ENCODE measurements around the gene SCARB2. TPM values are rescaled to one million over a fixed set of nuclear protein-coding genes. Genes with fewer than 3 reads are reported as not detected.

Gene SCARB2
- total and polyA plus RNA-seq, 2 donors (not counting 3 experiments of a cell fraction or from before 2014, with no cell fraction given): 75.2 to 116 TPM

GRCh38 chr4:76166480-76166879 lies 47.1 kb downstream of the SCARB2 start:
- Histone ChIP-seq H3K4me3 (replicated peaks in 1 of 3; ENCODE audit: insufficient read depth in 1 of 3, low read depth in 1 of 3, low read length in 3 of 3) (no peak overlapping the region), H4K20me1 (replicated peaks; ENCODE audit: control insufficient read depth, extremely low read depth, insufficient read depth, low read length) (no peaks in the 10 kb centered on the region), H3K79me2 (ENCODE audit: control insufficient read depth, insufficient read depth, low read length) (no peaks in the 10 kb centered on the region), H3K4me2 (ENCODE audit: insufficient read depth, low read length) (no peak overlapping the region), H3K27ac (ENCODE audit: insufficient read depth, low read depth, low read length) (no peak overlapping the region), H3K36me3 (ENCODE audit: control insufficient read depth in 2 of 2, extremely low read depth in 1 of 2, insufficient read depth in 2 of 2, low read length in 2 of 2) (peaks cover 19 to 31% of the 10 kb centered on the region in 2 experiments), H2AFZ (ENCODE audit: low read depth, low read length) (no peak overlapping the region), H3K4me1 (ENCODE audit: control insufficient read depth, extremely low read depth, insufficient read depth, low read length) (no peaks in the 10 kb centered on the region), H3K9me3 (replicated peaks; ENCODE audit: control insufficient read depth, insufficient read depth, low read length) (no peaks in the 10 kb centered on the region), H3K9me1 (replicated peaks; ENCODE audit: control insufficient read depth, extremely low read depth, insufficient read depth, low read length) (no peaks in the 10 kb centered on the region), H3K9ac (replicated peaks; ENCODE audit: extremely low read depth, insufficient read depth, low read length) (no peak overlapping the region), H3K27me3 (ENCODE audit: control insufficient read depth in 2 of 2, insufficient read depth in 2 of 2, low read length in 2 of 2) (no peaks in the 10 kb centered on the region)
- TF ChIP-seq EZH2 (IDR thresholded peaks at IDR 0.05; ENCODE audit: borderline replicate concordance, low read depth, low read length, severe bottlenecking) (no peak), MYC (IDR thresholded peaks at IDR 0.05; ENCODE audit: low read depth, low read length) (no peak), POLR2A (IDR thresholded peaks at IDR 0.05; ENCODE audit: low read depth, low read length) (no peak), JUN (IDR thresholded peaks at IDR 0.05; ENCODE audit: borderline replicate concordance, insufficient read depth, insufficient read length, low read depth) (no peak), MAX (IDR thresholded peaks at IDR 0.05; ENCODE audit: insufficient read depth, insufficient read length) (no peak), GATA2 (IDR thresholded peaks at IDR 0.05; ENCODE audit: insufficient read depth, insufficient read length, low read depth, low read length) (no peak), POLR2AphosphoS5 (IDR thresholded peaks at IDR 0.05; ENCODE audit: insufficient read depth, low read depth, low read length) (no peak), CTCF (IDR thresholded peaks at IDR 0.05; ENCODE audit: extremely low read depth in 1 of 2, insufficient read depth in 1 of 2, low read depth in 1 of 2, low read length in 2 of 2) (no peak), FOS (IDR thresholded peaks at IDR 0.05; ENCODE audit: borderline replicate concordance, insufficient read depth, low read length) (no peak)
- BruUV-seq (replicated peaks): no TSS peak
- DNase-seq (ENCODE audit: low read depth, low spot score): no peak
- dilution Hi-C loops (cut with MboI; ENCODE audit: extremely low pct_ligation_motif_present, low sequenced_read_pairs): no loop called here
- intact Hi-C loops (cut with micrococcal nuclease): no loop called here
- POLR2A ChIA-PET: no interaction called here
- no peak for FAIRE-seq
- CTCF ChIA-PET: interaction anchor here (1.0 kb wide), 1 partner anchor 13 kb away, joined by 4 read pairs; no protein-coding TSS in a partner anchor
